Osteocyte (in vitro differentiated cells): ENCODE results near the gene RARB. TPM values are rescaled to one million over a fixed set of nuclear protein-coding genes. Genes with fewer than 3 reads are reported as not detected.

Source experiments
- DNase-seq: peaks from one replicate; pipeline ENCODE4 v3.0.0; 2021; ENCODE audit warnings: mixed read lengths; ENCODE audit not compliant: unreplicated experiment; ENCODE audit errors: extremely low spot score
- H3K27ac Mint-ChIP-seq: one replicate; pipeline ENCODE4 v1.8.0; 2021; ENCODE audit warnings: mild to moderate bottlenecking, mixed read lengths; ENCODE audit not compliant: unreplicated experiment
- H3K27me3 Mint-ChIP-seq: one replicate; pipeline ENCODE4 v1.8.0; 2021; ENCODE audit warnings: mixed read lengths; ENCODE audit not compliant: unreplicated experiment
- H3K36me3 Mint-ChIP-seq: one replicate; pipeline ENCODE4 v1.8.0; 2021; ENCODE audit warnings: mixed read lengths; ENCODE audit not compliant: unreplicated experiment
- H3K4me1 Mint-ChIP-seq: one replicate; pipeline ENCODE4 v1.8.0; 2021; ENCODE audit warnings: mixed read lengths; ENCODE audit not compliant: unreplicated experiment
- H3K4me3 Mint-ChIP-seq: one replicate; pipeline ENCODE4 v1.8.0; 2021; ENCODE audit warnings: mild to moderate bottlenecking, moderate library complexity, mixed read lengths; ENCODE audit not compliant: unreplicated experiment
- H3K9me3 Mint-ChIP-seq: one replicate; pipeline ENCODE4 v1.8.0; 2021; ENCODE audit warnings: mixed read lengths; ENCODE audit not compliant: unreplicated experiment
- total RNA-seq: library from RNA; stranded (reverse); gene quantifications from 2 replicates; pipeline ENCODE4 v1.2.1, GENCODE V29; 2021
- TF ChIP-seq, protein P1 (sequence below): fragments of 200-600 bp; sonication (generic); IDR thresholded peaks from 2 replicates; pipeline ENCODE4 v1.5.0; 2021; ENCODE audit warnings: antibody characterized with exemption, mild to moderate bottlenecking, moderate library complexity

The RARB gene
- total RNA-seq, 1 donor from 2014 or later: 4.8 TPM

DNA sequence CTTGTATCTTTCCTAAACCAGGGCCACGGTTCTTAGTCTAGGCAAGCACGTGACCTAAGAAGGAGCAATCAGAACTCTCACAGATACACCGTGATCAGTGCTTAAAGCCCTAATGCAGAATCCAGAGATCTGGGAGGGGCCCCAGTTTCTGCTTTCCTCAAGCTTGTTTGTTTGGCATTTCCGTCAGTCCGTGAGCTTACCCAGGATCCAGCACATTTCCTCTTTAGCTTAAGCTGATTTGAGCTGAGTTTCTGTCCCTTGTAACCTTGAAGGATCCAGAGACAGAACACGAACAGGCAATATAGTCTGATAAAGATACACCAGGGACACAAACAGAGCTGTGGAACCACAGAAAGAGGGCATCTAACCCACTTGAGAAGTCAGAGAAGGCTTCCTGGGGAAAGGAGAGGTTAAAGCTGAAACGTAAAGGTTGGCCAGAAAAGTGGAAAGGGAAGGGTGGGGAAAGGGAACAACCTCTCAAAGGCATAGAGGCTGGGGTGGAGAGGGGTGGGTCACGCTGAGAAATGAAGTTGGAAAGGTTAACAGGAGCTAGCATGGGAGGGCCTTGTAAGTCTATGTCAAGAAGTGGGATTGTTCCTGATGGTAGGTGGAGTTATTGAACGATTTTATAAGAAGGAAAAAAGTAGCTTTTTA is 42.1 kb upstream of the RARB start:
- Mint-ChIP-seq H3K27ac (no peak overlapping the region), H3K36me3 (no peaks in the 10 kb centered on the region), H3K4me1 (peaks cover 5% of the 10 kb centered on the region), H3K27me3 (no peaks in the 10 kb centered on the region), H3K4me3 (no peak overlapping the region), H3K9me3 (no peaks in the 10 kb centered on the region)
- no peak for DNase-seq
- TF ChIP-seq, protein P1, sequence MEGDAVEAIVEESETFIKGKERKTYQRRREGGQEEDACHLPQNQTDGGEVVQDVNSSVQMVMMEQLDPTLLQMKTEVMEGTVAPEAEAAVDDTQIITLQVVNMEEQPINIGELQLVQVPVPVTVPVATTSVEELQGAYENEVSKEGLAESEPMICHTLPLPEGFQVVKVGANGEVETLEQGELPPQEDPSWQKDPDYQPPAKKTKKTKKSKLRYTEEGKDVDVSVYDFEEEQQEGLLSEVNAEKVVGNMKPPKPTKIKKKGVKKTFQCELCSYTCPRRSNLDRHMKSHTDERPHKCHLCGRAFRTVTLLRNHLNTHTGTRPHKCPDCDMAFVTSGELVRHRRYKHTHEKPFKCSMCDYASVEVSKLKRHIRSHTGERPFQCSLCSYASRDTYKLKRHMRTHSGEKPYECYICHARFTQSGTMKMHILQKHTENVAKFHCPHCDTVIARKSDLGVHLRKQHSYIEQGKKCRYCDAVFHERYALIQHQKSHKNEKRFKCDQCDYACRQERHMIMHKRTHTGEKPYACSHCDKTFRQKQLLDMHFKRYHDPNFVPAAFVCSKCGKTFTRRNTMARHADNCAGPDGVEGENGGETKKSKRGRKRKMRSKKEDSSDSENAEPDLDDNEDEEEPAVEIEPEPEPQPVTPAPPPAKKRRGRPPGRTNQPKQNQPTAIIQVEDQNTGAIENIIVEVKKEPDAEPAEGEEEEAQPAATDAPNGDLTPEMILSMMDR: no peak

DNA sequence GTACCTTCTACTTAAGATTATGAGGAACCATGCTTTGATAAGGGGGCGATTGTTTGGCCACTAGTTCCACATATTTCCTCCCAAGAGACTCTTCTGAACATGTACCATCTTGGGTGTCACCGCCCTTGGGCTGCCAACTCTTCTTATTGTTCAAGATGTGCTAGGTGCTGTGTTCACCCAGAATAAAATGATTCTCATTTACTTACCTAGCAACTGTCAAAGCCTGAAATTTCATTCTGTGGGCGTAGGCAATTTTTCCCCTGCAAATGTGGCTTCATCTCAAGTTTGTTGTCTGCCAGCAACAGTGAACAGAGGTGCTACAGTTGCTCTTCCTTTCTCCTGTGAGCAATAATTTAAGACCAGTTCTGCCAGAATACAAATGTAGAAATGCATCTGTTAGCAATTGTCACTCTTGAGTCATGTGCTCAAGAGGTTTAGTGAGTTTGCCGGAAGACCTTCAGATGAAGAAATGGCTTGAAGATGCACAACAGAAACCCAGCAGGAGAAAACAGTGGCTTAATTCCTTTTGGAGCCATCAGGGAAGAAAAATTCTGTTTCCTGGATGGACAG is 41.3 kb upstream of the RARB start:
- H3K4me1 Mint-ChIP-seq: peaks cover under 1% of the 10 kb centered on the region
- peaks cover 8% of the 10 kb centered on the region for H3K9me3 Mint-ChIP-seq
- no peak overlapping the region for H3K4me3 Mint-ChIP-seq

DNA sequence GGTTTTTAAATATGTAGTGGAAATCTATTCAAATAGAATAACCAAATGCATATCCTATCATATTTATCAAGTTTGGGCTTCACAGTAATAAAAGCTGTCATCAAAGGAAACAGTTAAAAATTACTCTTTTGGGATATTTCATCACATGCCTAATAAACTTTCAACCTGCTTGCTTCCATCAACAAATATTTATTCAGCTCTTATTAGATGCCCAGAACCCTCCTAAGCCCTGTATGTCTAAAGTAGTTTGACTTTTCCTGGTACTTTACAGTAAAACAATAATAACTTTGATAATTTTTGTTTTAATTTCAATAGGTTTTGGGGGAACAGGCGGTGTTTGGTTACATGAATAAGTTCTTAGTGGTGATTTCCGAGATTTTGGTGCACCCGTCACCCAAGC is 37.5 kb upstream of the RARB start:
- Mint-ChIP-seq H3K36me3 (no peaks in the 10 kb centered on the region), H3K4me3 (no peak overlapping the region), H3K27me3 (no peaks in the 10 kb centered on the region)

More for the DNA sequence above, 41.3 kb upstream of the RARB start:
- TF ChIP-seq, protein P1: no peak
- H3K36me3 Mint-ChIP-seq: no peaks in the 10 kb centered on the region
- no peak overlapping the region for H3K27ac Mint-ChIP-seq
- H3K27me3 Mint-ChIP-seq: no peaks in the 10 kb centered on the region
- no peak for DNase-seq

DNA sequence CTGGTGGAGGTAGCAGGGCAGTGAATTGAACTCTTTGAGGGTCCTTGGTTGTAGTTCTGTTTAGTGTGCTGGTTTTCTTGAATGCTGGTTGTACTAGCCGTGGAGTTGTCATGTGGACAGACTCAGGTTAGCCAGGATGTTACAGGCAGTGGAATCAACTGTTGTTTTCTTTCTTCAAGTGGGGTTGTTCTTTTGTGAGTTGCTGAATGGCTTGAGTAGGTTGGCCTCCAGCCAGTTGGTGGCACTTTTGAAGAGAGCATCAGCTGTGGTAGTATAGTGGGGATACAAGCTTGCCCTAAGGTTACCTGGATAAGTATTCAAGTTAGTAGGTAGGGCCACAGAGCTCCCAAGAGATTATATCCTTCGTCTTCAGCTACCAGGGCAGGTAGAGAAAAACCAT is 31.8 kb upstream of the RARB start:
- Mint-ChIP-seq H3K4me1 (peaks cover 27% of the 10 kb centered on the region), H3K27me3 (no peaks in the 10 kb centered on the region), H3K4me3 (no peak overlapping the region), H3K27ac (no peak overlapping the region), H3K36me3 (no peaks in the 10 kb centered on the region), H3K9me3 (peaks cover 30% of the 10 kb centered on the region)
- no peak for DNase-seq
- TF ChIP-seq, protein P1: no peak

More for the DNA sequence above, 37.5 kb upstream of the RARB start:
- H3K9me3 Mint-ChIP-seq: peaks cover 31% of the 10 kb centered on the region
- no peak overlapping the region for H3K27ac Mint-ChIP-seq
- TF ChIP-seq, protein P1: no peak
- no peak for DNase-seq
- H3K4me1 Mint-ChIP-seq: peaks cover 4% of the 10 kb centered on the region

DNA sequence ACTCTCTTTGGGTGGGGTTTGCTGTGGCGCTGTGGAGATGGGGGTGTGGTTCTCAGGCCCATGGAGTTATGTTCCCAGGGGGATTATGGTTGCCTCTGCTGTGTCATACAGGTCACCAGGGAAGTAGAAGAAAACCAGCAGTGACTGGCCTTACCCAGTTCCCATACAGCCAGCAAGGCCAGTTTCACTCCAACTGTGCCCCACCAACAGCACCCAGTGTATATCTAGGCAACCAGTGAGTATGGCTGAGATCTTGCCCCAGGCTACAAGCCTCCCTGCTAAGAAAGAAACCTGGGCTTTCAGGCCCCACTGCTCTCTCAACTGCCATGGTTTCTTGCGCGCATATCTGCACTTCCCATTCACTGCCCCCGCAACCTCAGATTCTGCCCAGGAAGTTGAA is 31.4 kb upstream of the RARB start:
- H3K4me1 Mint-ChIP-seq: peaks cover 28% of the 10 kb centered on the region
- H3K36me3 Mint-ChIP-seq: no peaks in the 10 kb centered on the region
- no peak overlapping the region for H3K27ac Mint-ChIP-seq
- no peak overlapping the region for H3K4me3 Mint-ChIP-seq
- TF ChIP-seq, protein P1: no peak
- no peaks in the 10 kb centered on the region for H3K27me3 Mint-ChIP-seq
- H3K9me3 Mint-ChIP-seq: peaks cover 26% of the 10 kb centered on the region
- no peak for DNase-seq
